GM18508 (cell line): ENCODE results near the gene NYAP2.

Source experiments
- ATAC-seq: cut with Tn5 transposase; IDR thresholded peaks from one replicate; pipeline ENCODE4 v1.9.1; 2021; ENCODE audit warnings: moderate number of reproducible peaks; ENCODE audit not compliant: insufficient read depth, unreplicated experiment

The NYAP2 gene

DNA sequence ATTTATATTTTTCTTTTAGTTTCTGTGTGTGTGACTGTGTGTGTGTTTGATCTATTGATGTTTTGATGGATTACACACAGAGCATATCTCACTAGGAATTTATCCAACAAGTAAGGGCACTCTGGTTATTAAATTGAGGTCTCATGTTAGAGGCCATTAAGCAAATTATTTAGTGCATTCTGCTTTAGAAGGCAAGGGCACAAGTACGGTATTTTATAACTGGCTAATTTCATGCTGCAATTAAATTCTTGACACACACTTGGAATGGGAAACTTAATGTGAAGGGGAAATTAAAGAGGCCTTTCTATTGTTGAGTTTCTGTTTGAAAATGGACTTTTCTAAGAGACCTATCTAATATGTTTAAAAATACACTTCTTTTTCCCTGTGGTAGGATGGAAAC is 25.8 kb downstream of the NYAP2 start:
- no peak for ATAC-seq

DNA sequence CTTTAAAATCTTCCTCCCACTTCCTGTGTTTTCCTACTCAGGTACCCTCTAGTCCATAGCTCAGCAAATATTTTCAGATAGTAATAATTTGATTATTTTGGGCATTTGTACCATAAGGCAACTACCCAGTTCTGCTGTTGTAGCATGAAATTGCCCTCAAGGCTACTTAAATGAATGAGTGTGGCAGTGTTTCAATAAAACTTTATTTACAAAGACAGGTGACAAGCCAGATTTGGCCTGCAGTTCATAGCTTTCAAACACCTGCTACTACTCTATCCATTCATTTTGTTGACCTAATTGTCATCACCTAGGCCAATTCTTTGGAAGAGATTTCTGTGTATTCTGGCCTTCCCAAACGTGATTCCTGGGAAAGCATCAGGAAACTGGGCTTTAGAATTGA is 28.9 kb downstream of the NYAP2 start:
- no peak for ATAC-seq

DNA sequence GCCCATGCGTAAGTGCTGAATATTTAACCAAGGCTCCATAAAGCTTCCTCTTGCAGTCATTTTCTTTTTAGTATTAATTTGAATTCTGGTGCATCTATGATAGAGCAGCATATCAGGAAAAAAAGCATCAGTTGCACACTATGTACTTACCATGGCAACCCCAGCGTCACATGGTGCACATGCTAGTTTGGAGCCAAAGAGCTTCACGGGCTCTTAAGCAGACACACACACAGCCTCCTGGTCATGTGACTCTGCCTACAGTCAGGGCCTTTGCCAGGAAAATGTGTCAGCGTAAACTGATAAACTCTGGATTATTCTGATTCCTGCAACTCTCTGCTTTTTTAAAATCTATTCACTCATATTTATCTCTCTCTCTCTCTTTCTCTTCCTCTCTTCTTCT is 30.2 kb downstream of the NYAP2 start:
- no peak for ATAC-seq

DNA sequence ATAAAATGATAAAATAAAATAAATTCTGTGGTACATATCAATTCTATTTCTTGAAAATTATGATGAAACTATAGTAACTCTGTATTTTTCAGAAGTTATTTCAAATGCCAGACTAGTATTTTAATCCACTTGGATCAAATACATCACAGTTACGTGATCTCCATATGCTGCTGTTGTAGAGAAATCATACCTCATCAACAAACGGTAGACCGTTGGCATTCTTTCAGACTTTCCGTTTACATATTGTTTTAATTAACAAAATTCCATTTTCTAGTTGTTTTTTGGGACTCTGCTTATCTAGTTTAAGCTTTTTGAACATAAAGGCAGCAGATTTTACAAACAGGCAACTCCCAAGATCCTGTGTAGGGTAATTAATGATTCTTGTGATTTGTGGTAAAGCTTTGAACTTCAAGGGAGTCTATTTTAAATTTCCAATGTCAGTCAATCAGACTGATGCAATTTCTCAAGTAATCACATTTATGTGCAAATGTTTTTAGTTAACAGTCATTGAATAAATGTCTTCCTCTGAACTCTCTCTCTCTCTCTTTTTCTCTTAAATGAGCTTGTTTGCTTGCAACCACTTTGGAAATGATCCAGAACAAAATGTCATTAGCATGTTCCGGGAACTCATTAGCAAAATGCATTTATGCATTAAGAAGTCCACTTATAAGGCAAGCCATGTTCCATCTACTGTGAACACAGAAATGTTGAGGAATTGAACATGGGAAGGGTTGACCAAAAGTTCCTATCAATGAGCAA is 31.8 kb downstream of the NYAP2 start:
- ATAC-seq, result no peak

DNA sequence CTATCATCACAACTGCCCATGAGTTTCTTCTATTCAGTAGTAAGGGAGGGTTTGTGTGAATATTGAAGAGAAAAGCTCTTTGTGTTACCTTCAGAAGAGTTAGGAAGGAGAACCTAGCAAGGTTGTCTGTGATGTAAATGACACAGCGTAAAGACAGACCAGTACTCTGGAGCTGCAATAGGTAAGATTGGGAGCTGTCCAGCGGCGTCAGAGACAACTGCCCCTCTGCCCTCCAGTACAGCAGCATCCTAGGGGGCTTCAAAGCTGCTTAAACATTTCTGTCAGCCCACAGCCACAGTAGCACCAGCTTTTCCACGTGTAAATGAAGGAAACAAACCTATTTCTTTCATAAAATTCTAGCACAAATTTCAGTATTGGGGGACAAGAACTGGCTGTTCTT is 34.5 kb downstream of the NYAP2 start:
- no peak for ATAC-seq

DNA sequence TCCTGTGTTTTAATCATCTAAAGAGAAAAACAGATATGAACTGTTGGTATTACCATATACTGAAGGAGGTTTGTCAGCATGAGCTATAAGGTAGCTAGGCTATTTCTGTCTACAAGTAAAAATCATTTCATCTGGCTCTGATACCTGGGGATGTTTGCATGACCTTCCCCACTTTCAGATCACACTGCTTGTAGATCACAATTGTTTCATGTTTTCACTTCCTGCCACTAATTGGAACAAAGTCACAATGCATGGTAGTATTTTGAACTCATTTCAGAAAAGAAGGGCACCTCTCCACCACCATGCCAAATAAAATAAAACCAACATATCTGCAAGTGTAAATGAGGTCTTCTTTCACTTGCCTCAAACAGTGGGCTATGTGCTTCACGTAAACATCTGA is 37.8 kb downstream of the NYAP2 start:
- ATAC-seq, result no peak

DNA sequence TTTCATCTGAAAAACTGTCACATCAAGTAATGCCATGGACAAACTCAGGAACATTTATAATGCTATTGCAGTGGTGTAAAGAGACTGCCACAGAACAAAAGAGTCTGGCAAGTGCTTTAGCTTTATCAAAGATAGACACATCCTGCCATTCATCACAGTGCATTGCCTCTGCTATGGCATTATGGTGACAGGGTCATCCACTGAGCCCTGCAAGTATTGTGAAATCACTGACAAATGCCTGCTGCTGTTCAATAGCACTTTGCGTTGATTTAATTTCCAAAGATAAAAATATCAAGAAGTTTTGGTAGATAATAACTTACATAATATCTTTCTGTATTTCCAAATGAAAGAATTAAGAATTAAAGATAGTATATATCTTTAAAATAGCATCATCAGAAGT is 38.7 kb downstream of the NYAP2 start:
- no peak for ATAC-seq

DNA sequence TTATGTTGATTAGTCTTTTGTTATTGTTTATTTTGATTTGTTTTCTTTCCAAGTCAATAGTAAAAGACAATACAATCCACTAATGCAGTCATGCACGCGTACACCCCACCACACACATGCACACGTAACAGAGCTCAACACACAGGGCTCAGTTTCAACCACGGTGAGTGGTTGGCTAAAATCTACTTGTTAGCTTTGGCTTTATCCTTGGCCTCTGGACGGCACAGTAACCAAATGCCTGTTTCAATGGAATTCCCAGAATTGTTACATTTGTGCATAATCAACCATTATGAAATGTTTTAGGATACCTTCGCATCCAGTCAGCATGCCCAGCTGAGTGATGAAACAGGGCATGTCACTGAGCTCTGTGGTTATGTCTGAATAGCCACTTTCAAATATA is 53.2 kb downstream of the NYAP2 start:
- ATAC-seq, result no peak

DNA sequence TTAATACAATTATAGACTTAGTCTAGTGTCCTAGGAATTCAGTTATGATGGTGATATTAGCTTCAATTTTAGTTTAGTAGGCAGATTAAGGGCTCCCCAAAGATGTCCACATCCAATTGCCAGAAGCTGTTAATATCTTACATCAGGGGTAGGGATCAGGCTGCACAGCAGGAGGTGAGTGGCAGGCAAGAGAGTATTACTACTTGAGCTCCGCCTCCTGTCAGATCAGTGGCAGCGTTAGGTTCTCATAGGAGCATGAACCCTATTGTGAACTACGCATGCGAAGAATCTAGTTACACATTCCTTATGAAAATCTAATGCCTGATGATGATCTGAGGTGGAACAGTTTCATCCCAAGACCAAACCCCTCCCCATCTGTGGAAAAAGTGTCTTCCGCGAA is 54.9 kb downstream of the NYAP2 start:
- ATAC-seq, result no peak

DNA sequence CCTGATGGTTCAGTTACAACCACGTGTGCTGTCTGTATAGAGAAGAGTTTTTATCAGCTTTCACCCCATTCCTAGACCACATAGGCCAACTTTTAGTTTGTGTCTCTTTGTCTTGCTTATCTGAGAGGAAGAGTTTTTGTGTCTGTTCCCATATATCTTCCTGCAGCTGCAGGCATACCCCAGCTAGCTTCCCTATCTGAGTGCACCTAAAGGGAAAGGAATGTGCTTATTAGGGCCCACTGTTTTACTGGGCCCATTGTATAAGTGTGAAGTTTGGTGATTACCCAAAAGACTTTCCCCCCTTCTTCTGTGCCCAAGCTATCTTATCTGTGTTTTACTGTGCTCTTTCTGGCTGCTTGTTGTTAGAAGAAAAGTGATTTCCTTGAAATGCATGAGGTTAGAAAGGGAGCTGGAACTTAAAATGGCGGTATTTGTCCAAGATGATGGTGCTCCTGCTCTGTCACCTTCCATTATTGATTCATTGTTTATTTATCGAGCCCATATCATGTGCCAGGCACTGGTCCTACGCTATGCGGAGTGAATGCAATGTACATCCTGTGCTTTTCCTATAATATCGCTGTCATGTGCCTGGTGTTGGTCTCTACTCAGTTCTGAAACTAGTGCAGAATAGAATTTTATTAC is 57.2 kb downstream of the NYAP2 start:
- no peak for ATAC-seq

DNA sequence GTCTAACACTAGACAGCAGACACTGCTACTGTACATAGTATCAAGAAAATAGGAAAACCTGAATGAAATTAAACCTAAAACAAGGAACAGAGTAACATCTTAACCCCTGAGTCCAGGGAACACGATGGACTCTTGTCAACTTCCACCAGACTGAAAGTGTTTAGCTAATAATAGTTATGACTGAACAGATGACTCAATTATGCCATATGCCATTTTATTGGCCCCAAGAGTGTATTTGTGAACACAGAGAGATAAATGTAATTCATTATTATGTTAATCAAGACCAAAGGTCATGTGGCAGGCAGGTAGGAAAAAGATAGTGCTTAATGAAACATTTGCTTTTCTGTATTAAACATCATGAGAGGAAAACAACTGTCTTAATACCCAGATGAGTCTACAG is 58.0 kb downstream of the NYAP2 start:
- no peak for ATAC-seq

DNA sequence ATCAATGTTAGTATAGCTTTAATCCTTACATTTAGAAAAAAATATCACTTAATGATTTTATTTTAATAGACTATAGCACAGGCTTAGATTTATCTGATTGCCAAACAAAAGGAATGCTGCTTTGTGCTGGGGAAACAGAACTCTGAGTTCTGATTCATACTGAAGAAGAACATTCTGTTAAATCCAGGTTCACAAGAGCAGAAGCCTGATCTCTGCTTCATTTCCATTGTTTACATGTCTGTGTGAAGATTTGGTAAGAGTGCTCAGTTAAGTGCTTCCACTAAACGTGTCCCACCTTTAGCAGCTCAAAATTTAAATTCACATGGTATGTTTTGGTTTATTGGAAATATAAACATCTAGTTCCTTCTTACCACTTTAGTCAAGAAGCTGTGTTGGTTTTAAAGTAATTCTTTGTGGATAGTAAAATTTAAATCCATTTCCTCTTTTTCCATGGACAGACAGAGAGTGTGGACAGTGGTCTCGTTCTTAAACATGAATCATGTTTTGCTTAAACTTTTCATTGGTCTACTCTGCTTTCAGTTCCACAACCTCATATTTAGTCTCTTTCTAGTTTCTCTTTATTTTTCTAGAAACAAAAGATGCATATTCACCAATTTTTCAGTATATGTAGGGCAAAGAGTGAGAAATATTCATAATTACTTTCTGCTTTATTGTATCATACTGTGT is 59.1 kb downstream of the NYAP2 start:
- no peak for ATAC-seq

DNA sequence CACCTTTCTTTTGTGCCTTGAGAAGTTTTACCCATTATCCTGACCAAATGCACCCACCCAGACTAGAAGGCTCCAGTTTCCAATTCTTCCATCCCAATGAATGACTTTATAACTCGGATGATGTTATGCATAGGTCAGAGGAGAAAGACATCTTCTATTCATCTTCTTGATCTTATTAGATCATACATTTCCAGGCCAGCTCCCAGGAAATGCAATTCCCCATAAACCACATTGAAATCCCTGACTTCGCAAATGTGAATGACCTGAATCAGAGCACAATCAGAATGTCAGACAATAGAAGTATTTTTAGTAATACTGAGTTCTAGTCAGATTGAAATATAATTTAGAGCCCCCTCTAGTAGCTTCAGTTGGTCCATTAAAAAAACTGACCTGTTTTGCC is 62.9 kb downstream of the NYAP2 start:
- no peak for ATAC-seq

DNA sequence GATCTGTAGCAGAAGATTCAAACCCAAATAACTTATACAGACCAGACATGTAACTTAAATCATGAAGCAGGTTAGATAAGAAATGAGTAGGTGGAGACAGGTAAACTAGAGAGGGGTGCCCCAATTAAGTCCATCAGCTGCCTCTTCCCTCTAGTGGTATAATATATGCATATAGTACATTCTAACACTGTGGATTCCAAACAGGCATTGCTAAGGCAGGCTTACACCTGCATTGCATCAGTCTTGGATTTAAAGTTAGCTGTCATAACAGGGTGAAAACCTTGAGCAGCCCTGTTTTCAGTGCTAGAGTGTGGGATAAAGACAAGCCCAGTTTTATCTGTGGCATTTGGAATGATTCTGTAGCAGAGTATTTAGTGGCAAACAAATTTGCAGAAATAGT is 63.4 kb downstream of the NYAP2 start:
- ATAC-seq, result no peak

DNA sequence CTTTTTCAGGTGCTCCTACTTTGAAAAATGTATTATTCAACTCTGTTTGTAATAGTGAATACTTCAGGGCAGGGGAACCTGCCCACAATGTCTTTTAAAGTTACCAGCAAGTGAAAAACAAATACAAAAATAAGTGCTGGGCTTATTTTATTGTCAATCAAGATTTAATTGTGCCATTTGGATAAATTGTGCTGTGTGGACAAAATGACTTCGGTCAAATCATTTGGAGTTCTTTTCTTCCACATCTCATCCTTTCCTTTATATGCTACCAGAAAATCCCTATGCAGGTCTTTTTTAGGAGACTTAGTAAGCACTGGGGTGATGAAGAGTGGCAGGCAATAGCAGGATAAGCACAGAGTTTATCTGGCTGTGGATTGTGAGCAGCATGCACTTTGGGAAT is 63.9 kb downstream of the NYAP2 start:
- ATAC-seq, result no peak

DNA sequence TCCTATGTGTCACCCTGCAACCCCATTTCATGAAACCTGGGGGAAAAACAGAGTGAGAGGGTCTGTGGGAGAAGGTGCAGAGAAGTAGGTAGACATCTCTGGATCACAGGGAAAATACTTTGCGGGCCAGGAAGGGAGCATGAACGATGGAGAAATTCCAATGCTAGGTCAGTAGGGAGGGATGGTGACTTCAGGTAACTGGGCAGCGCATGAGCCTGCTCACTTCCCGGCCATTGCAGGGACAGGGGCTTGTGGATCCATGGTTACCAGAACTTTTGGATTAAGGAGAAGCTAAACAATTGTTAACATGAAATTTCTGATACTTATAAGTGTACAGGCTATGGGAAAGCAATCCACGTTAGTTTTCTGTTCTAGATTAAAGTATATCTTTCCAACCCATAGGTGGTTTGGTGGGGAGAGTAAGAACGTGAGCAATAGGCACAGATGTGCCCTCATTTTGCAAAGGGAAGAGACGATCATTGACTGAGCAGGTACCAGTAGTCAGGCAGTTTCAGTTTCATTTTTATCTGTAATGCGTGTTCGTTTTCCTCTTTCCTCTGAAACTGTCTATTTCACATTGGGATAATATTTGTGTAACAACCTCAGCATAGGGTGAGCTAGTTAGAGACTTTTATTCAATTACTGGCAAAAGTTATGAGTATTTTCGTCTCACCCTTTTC is 65.0 kb downstream of the NYAP2 start:
- ATAC-seq, result no peak

DNA sequence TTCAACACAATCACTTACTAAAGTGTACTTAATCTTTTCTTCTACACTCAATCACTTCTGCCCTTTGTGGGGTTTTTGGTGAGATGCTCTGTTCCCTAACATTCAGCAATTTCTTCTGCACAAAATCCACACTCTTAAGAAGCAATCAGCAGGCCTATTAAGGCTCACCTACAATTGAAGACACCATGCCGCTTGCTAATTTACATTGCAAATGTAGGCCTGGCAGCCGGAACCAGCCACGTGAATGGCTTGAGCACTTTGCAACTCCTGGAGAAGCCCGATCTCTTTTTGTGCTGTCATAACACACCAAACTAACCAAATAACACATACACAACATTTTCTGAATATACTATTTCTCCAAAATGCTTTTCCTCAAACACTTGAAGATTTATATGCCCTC is 66.3 kb downstream of the NYAP2 start:
- no peak for ATAC-seq

DNA sequence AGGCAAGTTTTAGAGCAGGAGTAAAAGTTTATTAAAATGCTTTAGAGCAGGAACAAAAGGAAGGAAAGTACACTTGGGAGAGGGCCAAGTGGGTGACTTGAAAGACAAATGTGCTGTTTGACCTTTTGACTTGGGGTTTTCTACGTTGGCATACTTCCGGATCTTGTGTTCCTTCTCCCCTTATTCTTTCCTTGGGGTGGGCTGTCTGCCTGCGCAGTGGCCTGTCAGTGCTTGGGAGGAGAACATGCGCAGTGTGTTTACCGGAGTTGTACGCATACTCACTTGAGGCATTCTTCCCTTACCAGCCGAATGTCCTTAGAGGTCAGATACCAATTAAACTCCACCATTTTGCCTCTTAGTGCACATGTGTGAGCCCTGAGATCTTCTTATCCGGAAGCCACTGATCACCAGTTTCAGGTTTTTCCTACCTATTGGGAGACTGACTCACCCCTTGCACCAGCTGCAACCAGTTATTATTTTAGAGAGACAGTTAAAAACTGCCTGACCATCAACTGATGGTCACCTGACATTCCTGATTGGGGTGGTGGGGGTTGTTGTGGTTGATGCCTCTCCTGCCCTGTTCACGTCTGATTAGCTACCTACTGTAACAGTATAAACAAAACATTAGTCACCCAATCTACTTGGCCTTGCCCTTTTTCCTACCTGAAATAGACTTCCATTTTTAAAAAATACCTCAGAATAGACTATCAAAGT is 67.5 kb downstream of the NYAP2 start:
- ATAC-seq, result no peak

DNA sequence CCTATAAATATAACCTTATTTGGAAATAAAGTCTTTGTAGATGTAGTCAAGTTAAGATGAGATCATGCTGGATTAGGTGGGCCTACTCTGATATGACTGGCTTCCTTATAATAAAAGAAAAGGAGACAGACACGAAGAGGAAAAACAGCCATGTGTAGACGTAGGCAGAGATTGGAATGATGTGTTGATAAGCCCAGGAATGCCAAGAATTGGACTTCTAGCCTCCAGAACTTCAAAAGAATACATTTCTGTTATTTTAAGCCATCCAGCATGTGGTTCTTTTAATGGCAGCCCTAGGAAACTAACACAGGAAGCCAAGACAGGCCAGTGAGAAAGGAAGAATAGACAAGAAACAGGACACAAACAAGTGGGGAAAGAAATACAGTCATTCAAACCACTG is 68.6 kb downstream of the NYAP2 start:
- ATAC-seq, result no peak

DNA sequence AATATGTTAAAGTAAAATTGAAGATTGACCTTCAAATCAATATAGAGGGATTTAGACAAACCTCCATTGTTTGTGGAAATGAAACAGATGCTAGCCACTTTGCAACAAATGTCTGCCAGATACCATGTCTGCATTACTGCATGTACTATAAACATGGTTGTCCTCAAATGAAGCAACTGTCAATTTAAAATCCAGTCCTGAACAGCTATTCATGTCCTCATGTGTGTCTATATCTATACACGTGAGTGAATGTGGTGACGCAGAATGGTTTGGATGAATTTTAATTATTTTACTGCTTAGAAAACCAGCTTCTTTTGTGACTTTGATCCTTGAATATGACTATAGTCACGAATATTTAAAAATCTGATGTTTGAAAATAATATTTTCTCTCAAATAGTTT is 71.5 kb downstream of the NYAP2 start:
- no peak for ATAC-seq

DNA sequence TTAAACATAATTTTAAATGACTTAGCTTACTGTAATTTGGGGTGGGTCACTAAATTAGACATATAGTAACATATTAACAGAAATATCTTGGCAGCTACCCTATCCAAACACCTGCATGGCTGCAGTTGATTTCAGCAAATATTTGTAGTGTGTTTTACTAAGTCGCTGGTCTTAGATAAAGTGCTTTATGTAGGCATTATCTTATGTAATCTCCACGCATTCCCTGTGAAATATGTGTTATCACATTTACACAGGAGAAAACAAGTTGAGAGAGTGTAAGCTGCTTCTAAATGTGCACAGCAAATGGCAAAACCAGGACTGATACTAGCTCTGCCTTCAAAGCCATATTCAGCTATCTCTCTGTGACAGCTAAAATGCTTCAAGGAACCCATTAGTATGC is 72.0 kb downstream of the NYAP2 start:
- no peak for ATAC-seq
